Measurements from ENCODE around the gene GALNT14.

Gene GALNT14

DNA sequence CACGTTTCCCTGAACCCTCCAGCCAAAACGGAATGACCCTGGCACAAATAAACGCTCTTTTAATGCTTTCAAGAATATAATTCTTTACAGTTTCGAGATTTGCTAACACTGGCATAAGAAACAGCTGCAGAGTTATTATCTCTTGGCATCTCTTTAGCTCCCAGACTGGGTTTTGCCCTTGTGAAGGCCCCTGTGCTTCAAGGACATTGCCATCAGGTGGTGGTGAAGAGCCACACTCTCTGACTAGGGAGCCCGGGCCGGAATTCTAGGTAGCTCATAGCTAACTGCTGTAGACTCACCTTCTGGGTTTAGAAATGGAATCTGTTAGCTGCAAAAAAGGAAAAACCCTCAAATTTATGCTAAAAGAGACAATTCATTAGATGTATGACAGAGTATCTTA lies 13.3 kb upstream of the GALNT14 start:
- DNase-seq (ENCODE audit: low read depth, low spot score) = no peak
- Histone ChIP-seq H3K27me3 (ENCODE audit: control insufficient read depth, insufficient read depth, low read length) (peaks cover 1% of the 10 kb centered on the region; the same call in 1 of the 2 replicates), H3K4me1 (ENCODE audit: control insufficient read depth, insufficient read depth, low read length) (no peaks in the 10 kb centered on the region), H3K27ac (ENCODE audit: low read length) (no peak overlapping the region), H3K36me3 (ENCODE audit: control insufficient read depth, insufficient read depth, low read length) (no peaks in the 10 kb centered on the region), H3K4me3 (ENCODE audit: low read length) (no peak overlapping the region), H3K9me3 (ENCODE audit: control insufficient read depth, insufficient read depth, low read length) (no peaks in the 10 kb centered on the region)
- no CpG with 5 or more reads among the region's 6 CpGs for WGBS (ENCODE audit: insufficient coverage, insufficient read length)

DNA sequence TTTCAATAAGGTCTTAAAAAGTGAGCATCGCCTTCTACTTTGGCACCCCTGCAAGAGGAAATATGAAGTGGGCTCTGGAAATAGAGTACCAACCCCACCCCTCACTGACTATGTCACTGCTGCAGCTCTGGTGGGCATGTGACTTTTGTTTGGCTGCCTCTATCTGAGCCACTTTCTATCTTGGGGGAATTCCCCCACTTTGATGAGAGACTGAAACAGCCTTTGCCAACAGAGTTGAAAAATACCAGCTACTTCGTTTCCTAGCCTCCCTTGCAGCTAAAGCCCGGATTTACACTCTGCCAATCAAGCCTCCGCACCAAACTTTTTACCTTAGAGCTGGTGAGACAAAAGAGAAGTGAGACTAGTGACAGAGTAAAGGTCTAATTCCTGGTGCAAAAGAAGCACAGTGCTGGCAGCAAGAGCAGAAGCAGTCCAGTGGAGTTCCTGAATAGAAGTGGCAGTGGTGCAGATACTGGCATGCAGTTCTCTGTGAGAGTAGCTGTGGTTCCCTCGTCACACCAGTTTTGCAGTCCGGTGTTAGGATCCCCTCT lies 12.0 kb upstream of the GALNT14 start:
- Histone ChIP-seq H3K27me3 (ENCODE audit: control insufficient read depth, insufficient read depth, low read length) (peaks cover 1% of the 10 kb centered on the region; the same call in 1 of the 2 replicates), H3K27ac (ENCODE audit: low read length) (no peak overlapping the region), H3K9me3 (ENCODE audit: control insufficient read depth, insufficient read depth, low read length) (no peaks in the 10 kb centered on the region), H3K4me1 (ENCODE audit: control insufficient read depth, insufficient read depth, low read length) (no peaks in the 10 kb centered on the region), H3K36me3 (ENCODE audit: control insufficient read depth, insufficient read depth, low read length) (no peaks in the 10 kb centered on the region), H3K4me3 (ENCODE audit: low read length) (no peak overlapping the region)
- no CpG with 5 or more reads among the region's 6 CpGs for WGBS (ENCODE audit: insufficient coverage, insufficient read length)
- no peak for DNase-seq (ENCODE audit: low read depth, low spot score)

DNA sequence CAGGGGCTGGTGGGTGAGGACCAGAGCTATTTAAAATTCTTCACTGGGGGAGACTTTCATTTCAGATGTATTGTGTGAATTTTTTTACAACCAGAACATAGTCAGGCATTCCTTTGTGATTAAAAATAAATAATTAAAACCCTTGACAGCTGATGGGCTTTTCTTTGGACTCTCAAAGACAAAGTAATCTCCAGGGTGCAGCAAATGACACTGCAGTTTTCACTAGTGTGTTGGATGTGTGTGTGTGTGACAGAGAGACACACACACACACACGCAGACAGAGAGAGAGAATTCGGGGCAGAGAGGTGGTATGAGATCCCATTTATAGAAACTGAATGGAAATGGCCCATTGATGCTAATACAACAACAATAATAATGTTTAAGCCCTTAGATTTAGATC lies 10.3 kb upstream of the GALNT14 start:
- Histone ChIP-seq H3K36me3 (ENCODE audit: control insufficient read depth, insufficient read depth, low read length) (no peaks in the 10 kb centered on the region), H3K4me3 (ENCODE audit: low read length) (no peak overlapping the region), H3K4me1 (ENCODE audit: control insufficient read depth, insufficient read depth, low read length) (no peaks in the 10 kb centered on the region), H3K9me3 (ENCODE audit: control insufficient read depth, insufficient read depth, low read length) (no peaks in the 10 kb centered on the region), H3K27me3 (ENCODE audit: control insufficient read depth, insufficient read depth, low read length) (peaks cover 1% of the 10 kb centered on the region; the same call in 1 of the 2 replicates), H3K27ac (ENCODE audit: low read length) (no peak overlapping the region)
- no peak for DNase-seq (ENCODE audit: low read depth, low spot score)
- no CpG with 5 or more reads among the region's 2 CpGs for WGBS (ENCODE audit: insufficient coverage, insufficient read length)

DNA sequence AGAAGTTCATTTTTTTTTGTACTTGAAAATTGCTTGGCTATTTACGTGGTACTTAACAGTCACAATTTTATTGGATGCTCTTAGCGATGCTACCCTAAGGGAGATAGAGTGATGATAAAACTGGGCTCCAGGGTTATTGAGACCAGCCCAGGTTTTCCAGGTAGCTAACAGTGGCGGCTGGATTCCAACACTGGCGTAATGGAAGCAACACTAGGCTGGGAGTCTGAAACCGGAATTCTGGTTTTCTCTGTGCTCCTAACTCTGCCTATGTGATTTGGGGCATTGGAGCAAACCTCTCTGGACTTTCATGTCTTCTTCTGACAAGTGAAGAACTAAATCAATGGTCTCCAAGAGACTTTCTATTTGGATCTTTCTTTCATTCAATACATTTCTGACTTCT lies 9.4 kb upstream of the GALNT14 start:
- Histone ChIP-seq H3K4me1 (ENCODE audit: control insufficient read depth, insufficient read depth, low read length) (no peaks in the 10 kb centered on the region), H3K36me3 (ENCODE audit: control insufficient read depth, insufficient read depth, low read length) (no peaks in the 10 kb centered on the region), H3K9me3 (ENCODE audit: control insufficient read depth, insufficient read depth, low read length) (no peaks in the 10 kb centered on the region), H3K27me3 (ENCODE audit: control insufficient read depth, insufficient read depth, low read length) (peaks cover 1% of the 10 kb centered on the region; the same call in 1 of the 2 replicates), H3K27ac (ENCODE audit: low read length) (no peak overlapping the region), H3K4me3 (ENCODE audit: low read length) (no peak overlapping the region)
- no peak for DNase-seq (ENCODE audit: low read depth, low spot score)
- no CpG with 5 or more reads among the region's 5 CpGs for WGBS (ENCODE audit: insufficient coverage, insufficient read length)

DNA sequence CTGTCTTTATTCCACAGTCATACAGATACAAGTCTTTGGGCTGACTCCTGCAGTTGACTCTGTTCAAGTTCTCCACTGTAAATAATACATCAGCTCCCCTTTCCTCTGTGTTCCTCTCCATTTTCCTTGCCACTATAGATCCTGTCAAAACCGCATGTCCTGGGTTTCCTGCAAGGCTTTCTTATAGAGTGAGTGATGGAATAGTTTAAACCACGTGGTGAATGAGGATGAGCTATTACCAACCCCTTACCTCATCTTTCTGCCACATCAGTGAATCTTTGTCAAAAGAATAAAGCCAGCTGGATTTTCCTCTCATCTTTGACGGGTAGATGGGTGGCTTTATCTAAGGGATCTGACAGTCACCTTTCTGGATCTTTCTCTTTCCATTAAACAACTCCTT lies 3.9 kb upstream of the GALNT14 start:
- DNase-seq (ENCODE audit: low read depth, low spot score) = no peak
- H3K27ac ChIP-seq (ENCODE audit: low read length) = no peak overlapping the region
- peaks cover 15% of the 10 kb centered on the region; the same call in 1 of the 2 replicates for H3K27me3 ChIP-seq (ENCODE audit: control insufficient read depth, insufficient read depth, low read length)
- H3K9me3 ChIP-seq (ENCODE audit: control insufficient read depth, insufficient read depth, low read length) = no peaks in the 10 kb centered on the region
- no peaks in the 10 kb centered on the region for H3K36me3 ChIP-seq (ENCODE audit: control insufficient read depth, insufficient read depth, low read length)
- WGBS (ENCODE audit: insufficient coverage, insufficient read length) = no CpG with 5 or more reads among the region's 3 CpGs
- H3K4me1 ChIP-seq (ENCODE audit: control insufficient read depth, insufficient read depth, low read length) = no peaks in the 10 kb centered on the region; the same call in 1 of the 2 replicates
- no peak overlapping the region for H3K4me3 ChIP-seq (ENCODE audit: low read length)

DNA sequence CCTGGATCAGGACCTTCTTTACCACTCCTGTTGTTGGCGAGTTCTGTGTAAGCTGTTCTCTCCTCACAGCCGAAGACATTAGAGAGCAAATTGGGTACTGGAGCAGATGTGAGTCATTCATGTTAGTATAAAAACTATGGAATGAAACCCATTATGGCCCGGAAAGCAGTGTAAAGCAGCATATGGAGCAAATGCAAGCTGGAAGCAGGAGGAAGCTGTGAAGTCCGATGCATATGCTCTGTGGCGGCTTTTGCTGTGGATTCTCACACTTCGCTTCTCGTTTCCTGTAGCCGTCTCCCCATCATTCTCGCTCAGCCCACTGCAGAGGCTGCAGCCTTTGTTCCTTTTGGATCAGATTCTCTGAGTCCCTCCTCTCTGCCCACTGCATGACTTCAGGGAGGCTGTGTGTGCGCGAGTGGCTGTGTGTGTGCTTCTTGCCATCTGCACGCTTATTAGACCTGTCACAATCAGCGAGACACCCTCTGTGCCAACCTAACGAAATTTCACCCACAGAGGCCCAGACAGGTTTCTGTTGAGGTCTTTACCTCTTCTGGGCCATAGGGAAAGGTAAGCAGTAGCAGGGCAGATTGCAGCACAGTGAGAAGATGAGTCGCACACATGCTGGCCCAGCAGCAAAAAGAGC lies 3.3 kb upstream of the GALNT14 start:
- H3K9me3 ChIP-seq (ENCODE audit: control insufficient read depth, insufficient read depth, low read length) = no peaks in the 10 kb centered on the region
- no peak for DNase-seq (ENCODE audit: low read depth, low spot score)
- H3K4me3 ChIP-seq (ENCODE audit: low read length) = no peak overlapping the region
- H3K4me1 ChIP-seq (ENCODE audit: control insufficient read depth, insufficient read depth, low read length) = no peaks in the 10 kb centered on the region; the same call in 1 of the 2 replicates
- H3K27ac ChIP-seq (ENCODE audit: low read length) = no peak overlapping the region
- no peaks in the 10 kb centered on the region for H3K36me3 ChIP-seq (ENCODE audit: control insufficient read depth, insufficient read depth, low read length)
- WGBS (ENCODE audit: insufficient coverage, insufficient read length) = no CpG with 5 or more reads among the region's 15 CpGs
- H3K27me3 ChIP-seq (ENCODE audit: control insufficient read depth, insufficient read depth, low read length) = peaks cover 21% of the 10 kb centered on the region; the same call in 1 of the 2 replicates

DNA sequence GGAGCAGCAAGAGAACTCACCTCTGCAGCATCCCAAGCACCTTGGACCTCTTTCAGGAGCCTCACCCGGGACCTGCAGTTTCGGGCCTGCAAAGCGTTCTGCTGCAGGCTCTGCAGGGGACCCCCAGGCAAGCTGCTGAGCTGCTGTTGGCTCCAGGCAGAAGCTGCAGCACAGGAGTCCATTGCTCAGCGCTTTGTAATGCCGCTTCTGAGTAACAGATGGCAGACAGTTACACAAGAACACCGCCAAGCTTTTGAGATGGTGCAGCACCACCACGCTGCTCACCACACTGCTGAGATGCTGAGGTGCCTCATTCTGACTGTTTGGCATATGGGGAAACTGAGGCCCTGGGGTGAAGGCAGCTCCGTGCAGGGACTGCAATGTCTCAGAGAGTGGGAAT lies 1.9 kb upstream of the GALNT14 start:
- Histone ChIP-seq H3K9me3 (ENCODE audit: control insufficient read depth, insufficient read depth, low read length) (no peaks in the 10 kb centered on the region), H3K4me3 (ENCODE audit: low read length) (no peak overlapping the region), H3K27me3 (ENCODE audit: control insufficient read depth, insufficient read depth, low read length) (peaks cover 26% of the 10 kb centered on the region; the same call in 1 of the 2 replicates), H3K4me1 (ENCODE audit: control insufficient read depth, insufficient read depth, low read length) (peaks cover 1% of the 10 kb centered on the region; the same call in 1 of the 2 replicates), H3K36me3 (ENCODE audit: control insufficient read depth, insufficient read depth, low read length) (no peaks in the 10 kb centered on the region), H3K27ac (ENCODE audit: low read length) (no peak overlapping the region)
- DNase-seq (ENCODE audit: low read depth, low spot score) = no peak
- no CpG with 5 or more reads among the region's 8 CpGs for WGBS (ENCODE audit: insufficient coverage, insufficient read length)

DNA sequence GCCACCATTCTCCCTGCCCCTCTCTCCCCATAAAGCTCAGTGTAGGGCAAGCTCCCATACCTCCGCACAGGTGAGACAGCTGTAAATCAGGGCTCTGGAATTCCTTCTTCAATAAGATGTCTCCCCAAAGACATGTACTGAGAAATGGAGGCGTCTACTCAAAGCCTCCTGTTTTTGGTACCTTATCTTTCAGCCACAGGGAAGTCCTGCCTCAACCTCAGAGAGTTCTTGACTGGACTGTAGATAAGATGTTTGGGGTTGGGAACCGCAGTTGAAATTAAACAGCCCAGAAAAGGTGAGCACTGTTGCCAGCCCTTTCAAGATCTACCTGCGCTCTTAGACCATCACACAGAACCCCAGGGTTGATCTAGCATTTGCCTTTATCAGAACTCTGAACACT lies 1.4 kb upstream of the GALNT14 start:
- H3K27me3 ChIP-seq (ENCODE audit: control insufficient read depth, insufficient read depth, low read length) = peaks cover 26% of the 10 kb centered on the region; the same call in 1 of the 2 replicates
- H3K9me3 ChIP-seq (ENCODE audit: control insufficient read depth, insufficient read depth, low read length) = no peaks in the 10 kb centered on the region
- H3K27ac ChIP-seq (ENCODE audit: low read length) = no peak overlapping the region
- H3K4me1 ChIP-seq (ENCODE audit: control insufficient read depth, insufficient read depth, low read length) = peaks cover 1% of the 10 kb centered on the region; the same call in 1 of the 2 replicates
- no peak overlapping the region for H3K4me3 ChIP-seq (ENCODE audit: low read length)
- DNase-seq (ENCODE audit: low read depth, low spot score) = no peak
- no CpG with 5 or more reads among the region's 4 CpGs for WGBS (ENCODE audit: insufficient coverage, insufficient read length)
- no peaks in the 10 kb centered on the region for H3K36me3 ChIP-seq (ENCODE audit: control insufficient read depth, insufficient read depth, low read length)

DNA sequence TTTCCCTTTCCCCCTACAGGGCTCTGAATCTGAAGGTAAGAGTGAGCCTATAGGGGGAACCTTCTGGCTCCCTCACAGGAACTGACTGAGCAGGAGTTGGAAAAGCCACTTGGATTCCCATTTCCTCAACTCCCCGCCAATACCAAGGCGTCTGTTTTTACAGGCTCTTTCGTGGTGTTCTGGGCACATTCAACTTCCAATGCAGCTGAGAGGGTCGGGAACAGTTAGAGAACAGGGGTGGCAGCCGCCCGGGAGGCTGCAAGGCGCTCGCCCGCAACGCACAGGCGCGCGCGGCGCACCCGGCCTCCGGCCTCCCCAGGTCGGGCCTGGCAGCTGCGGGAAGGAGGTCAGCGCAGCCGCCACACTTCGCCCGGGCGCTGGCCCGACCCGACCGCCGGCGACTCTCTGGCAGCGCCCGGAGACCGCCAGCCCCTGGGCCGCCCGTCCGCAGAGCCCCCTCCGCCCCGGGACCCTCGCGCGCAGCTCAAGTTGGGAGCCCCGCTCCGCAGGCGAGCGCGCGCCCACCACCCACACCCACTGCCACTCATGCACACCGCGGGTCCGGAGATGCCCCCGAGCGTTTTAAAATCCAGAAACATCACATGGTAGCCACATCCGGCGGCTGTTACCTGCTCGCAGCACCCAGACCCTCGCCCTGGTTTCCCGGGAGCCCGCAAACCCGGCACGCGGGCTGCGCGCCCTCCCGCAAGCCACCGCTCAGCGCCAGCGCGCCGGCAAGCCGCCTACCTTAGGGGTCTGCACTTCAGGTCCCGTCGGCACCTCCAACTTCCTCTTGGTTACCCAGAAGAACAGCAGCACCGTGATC lies 816 bp downstream of the GALNT14 start:
- WGBS (ENCODE audit: insufficient coverage, insufficient read length) = no CpG with 5 or more reads among the region's 72 CpGs
- H3K9me3 ChIP-seq (ENCODE audit: control insufficient read depth, insufficient read depth, low read length) = no peaks in the 10 kb centered on the region
- peaks cover 26% of the 10 kb centered on the region; the same call in 1 of the 2 replicates for H3K27me3 ChIP-seq (ENCODE audit: control insufficient read depth, insufficient read depth, low read length)
- peaks cover 1% of the 10 kb centered on the region for H3K4me1 ChIP-seq (ENCODE audit: control insufficient read depth, insufficient read depth, low read length)
- H3K4me3 ChIP-seq (ENCODE audit: low read length) = peak overlapping the region; percentile 57; the same call in 1 of the 2 replicates
- H3K27ac ChIP-seq (ENCODE audit: low read length) = no peak overlapping the region
- H3K36me3 ChIP-seq (ENCODE audit: control insufficient read depth, insufficient read depth, low read length) = no peaks in the 10 kb centered on the region
- no peak for DNase-seq (ENCODE audit: low read depth, low spot score)

DNA sequence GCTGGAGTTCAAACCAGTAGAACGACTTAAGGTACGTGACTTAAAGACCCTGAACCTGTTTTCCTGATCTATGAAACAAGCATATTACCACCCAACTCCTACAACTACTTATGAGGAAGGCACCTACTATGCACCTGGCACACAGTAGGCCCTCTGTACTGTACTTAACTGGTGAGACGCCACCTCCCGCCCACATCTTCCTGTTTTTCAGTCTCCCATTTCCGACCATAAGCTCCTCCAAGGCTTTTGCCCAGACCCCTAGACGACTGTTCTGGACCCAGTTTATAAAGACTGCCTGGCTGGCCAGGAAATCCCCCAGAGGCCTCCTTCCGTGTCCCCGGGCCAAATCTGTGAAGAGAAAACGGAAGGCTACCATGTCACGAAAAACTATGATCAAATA lies 1.5 kb downstream of the GALNT14 start:
- Histone ChIP-seq H3K36me3 (ENCODE audit: control insufficient read depth, insufficient read depth, low read length) (no peaks in the 10 kb centered on the region), H3K4me1 (ENCODE audit: control insufficient read depth, insufficient read depth, low read length) (peaks cover 6% of the 10 kb centered on the region), H3K4me3 (ENCODE audit: low read length) (no peak overlapping the region), H3K9me3 (ENCODE audit: control insufficient read depth, insufficient read depth, low read length) (no peaks in the 10 kb centered on the region), H3K27ac (ENCODE audit: low read length) (no peak overlapping the region), H3K27me3 (ENCODE audit: control insufficient read depth, insufficient read depth, low read length) (peaks cover 26% of the 10 kb centered on the region; the same call in 1 of the 2 replicates)
- no peak for DNase-seq (ENCODE audit: low read depth, low spot score)
- no CpG with 5 or more reads among the region's 10 CpGs for WGBS (ENCODE audit: insufficient coverage, insufficient read length)

All from iPS DF 6.9 (cell line).